Stimulated activated memory B cell treated with anti-CD40 and anti-IgM and Interleukin-4, amounts not matched to agents 10 μg/mL and 1 μg/mL and 100 μg/mL, for 72 hours (primary cell): ENCODE results near the gene KLC4.
A peak's percentile ranks its signal among the peaks of the same experiment; 100 is the strongest.
"Not testable (repeated sequence)": the region's sequence is repeated elsewhere in the genome, so short reads cannot be mapped to it uniquely, and the experiment has no call there.

Experiments used
- ATAC-seq: fragments of 150-1000 bp; cut with Tn5 transposase; 2 replicates; pipeline ENCODE4 v1.10.0; 2021
- H3K27ac Mint-ChIP-seq: one replicate; pipeline ENCODE4 v1.8.0; 2022; ENCODE audit warnings: mild to moderate bottlenecking, mixed read lengths
- H3K27me3 Mint-ChIP-seq: one replicate; pipeline ENCODE4 v1.8.0; 2022; ENCODE audit warnings: mixed read lengths
- H3K36me3 Mint-ChIP-seq: one replicate; pipeline ENCODE4 v1.8.0; 2022; ENCODE audit warnings: mixed read lengths
- H3K4me1 Mint-ChIP-seq: one replicate; pipeline ENCODE4 v1.8.0; 2022; ENCODE audit warnings: mixed read lengths
- H3K4me3 Mint-ChIP-seq: one replicate; pipeline ENCODE4 v1.8.0; 2022; ENCODE audit warnings: mild to moderate bottlenecking, moderate library complexity, mixed read lengths
- H3K9me3 Mint-ChIP-seq: one replicate; pipeline ENCODE4 v1.8.0; 2022; ENCODE audit warnings: mixed read lengths

KLC4 gene

DNA sequence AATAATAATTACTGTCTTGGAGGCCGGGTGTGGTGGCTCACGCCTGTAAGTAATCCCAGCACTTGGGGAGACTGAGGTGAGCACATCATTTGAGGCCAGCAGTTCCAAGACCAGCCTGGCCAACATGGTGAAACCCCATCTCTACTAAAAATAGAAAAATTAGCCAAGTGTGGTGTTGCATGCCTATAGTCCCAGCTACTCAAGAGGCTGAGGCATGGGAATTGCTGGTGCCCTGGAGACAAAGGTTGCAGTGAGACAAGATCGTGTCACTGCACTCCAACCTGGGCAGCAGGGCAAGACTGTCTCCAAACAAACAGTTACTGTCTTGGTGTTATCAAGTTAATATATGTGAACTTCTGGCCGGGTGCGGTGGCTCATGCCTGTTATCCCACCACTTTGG lies 33.1 kb upstream of the KLC4 start:
- Mint-ChIP-seq H3K9me3 (no peaks in the 10 kb centered on the region), H3K36me3 (peaks cover 53% of the 10 kb centered on the region), H3K27ac (no peak overlapping the region), H3K4me1 (peaks cover 16% of the 10 kb centered on the region), H3K27me3 (no peaks in the 10 kb centered on the region), H3K4me3 (no peak overlapping the region)
- ATAC-seq, result no peak

DNA sequence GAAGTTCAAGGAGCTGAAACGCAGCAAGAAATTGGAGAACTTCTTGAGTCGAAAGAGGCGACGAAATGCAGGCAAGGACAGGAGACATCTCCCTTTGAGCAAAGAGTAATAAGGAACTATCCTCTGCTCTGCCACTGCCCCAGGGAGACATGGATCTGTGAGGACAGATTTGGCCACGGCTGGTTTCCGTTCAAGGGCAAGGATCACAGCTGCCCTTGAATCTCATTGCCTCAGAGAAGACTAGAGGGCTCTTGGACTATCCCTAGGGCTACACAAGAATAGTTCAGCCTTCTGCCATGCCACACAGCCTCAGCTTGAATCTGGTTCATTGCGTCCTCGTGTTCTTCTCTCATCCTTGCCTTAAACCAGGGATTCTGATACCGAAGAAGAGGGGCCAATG lies 30.3 kb upstream of the KLC4 start:
- H3K4me3 Mint-ChIP-seq, result no peak overlapping the region
- no peaks in the 10 kb centered on the region for H3K27me3 Mint-ChIP-seq
- H3K36me3 Mint-ChIP-seq, result peaks cover 63% of the 10 kb centered on the region
- H3K4me1 Mint-ChIP-seq, result peaks cover 7% of the 10 kb centered on the region
- no peaks in the 10 kb centered on the region for H3K9me3 Mint-ChIP-seq
- H3K27ac Mint-ChIP-seq, result no peak overlapping the region
- ATAC-seq, result no peak

DNA sequence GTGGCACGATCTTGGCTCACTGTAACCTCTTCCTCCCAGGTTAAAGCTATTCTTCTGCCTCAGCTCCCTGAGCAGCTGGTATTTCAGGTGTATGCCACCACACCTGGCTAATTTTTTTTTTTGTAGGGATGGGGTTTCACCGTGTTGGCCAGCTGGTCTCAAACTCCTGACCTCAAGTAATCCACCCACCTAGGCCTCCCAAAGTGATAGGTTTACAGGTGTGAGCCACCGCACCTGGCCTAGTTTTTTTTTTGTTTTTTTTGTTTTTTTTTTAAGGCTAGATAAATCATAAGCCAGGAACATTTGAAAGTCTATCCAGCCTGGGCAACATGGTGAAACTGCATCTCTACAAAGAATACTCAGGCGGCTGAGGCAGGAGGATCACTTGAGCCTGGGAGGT lies 27.1 kb upstream of the KLC4 start:
- H3K4me1 Mint-ChIP-seq, result no peaks in the 10 kb centered on the region
- no peaks in the 10 kb centered on the region for H3K27me3 Mint-ChIP-seq
- no peak for ATAC-seq
- no peak overlapping the region for H3K27ac Mint-ChIP-seq
- H3K36me3 Mint-ChIP-seq, result peaks cover 55% of the 10 kb centered on the region
- H3K9me3 Mint-ChIP-seq, result no peaks in the 10 kb centered on the region
- no peak overlapping the region for H3K4me3 Mint-ChIP-seq

DNA sequence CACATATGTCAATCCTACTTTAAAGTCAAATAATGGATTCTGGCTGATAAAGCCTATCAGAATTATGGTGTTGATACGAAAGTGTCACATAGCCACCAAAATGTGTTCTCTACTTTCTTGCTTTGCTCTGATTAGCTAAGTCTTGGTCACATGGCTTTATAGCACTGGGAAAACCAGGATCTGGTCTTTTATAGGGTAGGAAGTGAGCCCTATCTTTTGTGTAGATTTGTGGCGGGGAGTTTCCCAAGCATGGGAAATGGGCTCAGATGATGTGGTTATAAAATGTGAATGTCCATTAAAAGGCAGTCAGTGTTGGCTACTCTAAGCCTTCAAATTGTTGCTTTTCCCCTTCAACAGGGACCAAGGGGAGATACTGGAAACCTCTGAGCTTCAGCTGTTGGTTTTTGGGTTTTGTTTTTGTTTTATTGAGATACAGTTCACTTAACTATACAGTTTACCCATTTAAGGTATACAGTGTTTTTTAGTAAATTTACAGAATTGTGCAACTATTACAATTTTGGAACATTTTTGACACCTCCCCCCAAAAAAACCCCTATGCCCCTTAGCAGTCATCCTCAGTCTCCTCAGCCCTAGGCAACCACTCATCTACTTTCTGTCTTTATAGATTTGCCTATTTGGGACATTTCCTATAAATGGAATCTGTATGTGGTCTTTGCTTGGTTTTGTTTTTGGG lies 25.8 kb upstream of the KLC4 start:
- no peak for ATAC-seq
- Mint-ChIP-seq H3K9me3 (no peaks in the 10 kb centered on the region), H3K4me3 (no peak overlapping the region), H3K27me3 (no peaks in the 10 kb centered on the region), H3K36me3 (peaks cover 56% of the 10 kb centered on the region), H3K4me1 (no peaks in the 10 kb centered on the region), H3K27ac (no peak overlapping the region)

DNA sequence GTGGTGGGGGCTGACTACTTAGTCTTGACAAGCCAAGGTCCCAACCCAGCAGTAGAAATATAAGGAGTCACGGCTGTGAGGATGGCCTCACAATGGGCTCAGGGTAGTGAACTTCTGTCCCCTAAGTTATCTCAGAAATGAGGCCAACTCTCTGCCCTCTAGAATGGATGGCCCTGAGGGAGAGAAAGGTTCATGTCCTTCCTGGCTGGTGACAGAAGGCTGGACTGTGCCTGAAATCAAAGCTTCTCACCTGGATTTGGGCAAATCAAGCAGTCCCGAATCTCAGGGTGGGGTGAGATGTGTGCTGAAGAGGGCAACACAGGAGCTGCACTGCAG lies 25.3 kb upstream of the KLC4 start:
- no peak for ATAC-seq
- H3K27ac Mint-ChIP-seq, result no peak overlapping the region
- peaks cover 56% of the 10 kb centered on the region for H3K36me3 Mint-ChIP-seq
- H3K9me3 Mint-ChIP-seq, result no peaks in the 10 kb centered on the region
- no peak overlapping the region for H3K4me3 Mint-ChIP-seq
- H3K27me3 Mint-ChIP-seq, result no peaks in the 10 kb centered on the region
- H3K4me1 Mint-ChIP-seq, result no peaks in the 10 kb centered on the region

DNA sequence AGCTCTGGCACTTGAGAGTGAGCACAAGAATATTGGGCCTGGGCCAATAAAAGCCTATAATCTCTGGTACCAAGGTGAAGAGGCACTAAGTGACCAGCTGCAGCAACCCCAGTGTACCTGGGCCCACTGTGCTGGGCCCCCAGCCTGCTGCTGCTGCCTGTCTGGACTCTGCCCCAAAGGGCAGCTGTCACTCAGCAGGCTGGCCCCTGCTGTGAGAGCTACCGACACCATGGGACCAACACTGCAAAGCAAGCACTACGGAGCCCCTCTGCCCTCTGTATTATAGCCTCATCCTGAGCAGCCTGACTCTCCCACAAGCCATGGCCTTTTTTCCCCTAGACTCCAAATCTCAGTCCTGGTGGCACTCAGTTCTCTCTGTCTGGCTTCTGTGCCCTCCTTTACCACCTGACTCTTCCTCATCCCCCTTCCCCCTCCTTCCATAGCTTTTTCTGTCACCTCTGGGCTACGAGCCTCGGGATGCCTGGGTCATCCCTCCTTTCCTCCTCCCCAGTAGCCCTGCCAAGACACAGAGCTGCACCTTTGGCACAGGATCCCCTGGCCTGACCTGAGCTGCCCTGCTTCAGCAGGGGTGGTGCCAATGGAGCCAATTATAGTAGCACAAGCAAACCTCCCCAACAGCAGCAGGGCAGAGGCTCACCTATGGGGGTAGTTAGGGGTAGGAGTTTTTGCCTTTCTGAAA lies 23.8 kb upstream of the KLC4 start:
- Mint-ChIP-seq H3K36me3 (peaks cover 56% of the 10 kb centered on the region), H3K27me3 (no peaks in the 10 kb centered on the region), H3K9me3 (no peaks in the 10 kb centered on the region), H3K4me3 (no peak overlapping the region), H3K27ac (no peak overlapping the region), H3K4me1 (no peaks in the 10 kb centered on the region)
- no peak for ATAC-seq

DNA sequence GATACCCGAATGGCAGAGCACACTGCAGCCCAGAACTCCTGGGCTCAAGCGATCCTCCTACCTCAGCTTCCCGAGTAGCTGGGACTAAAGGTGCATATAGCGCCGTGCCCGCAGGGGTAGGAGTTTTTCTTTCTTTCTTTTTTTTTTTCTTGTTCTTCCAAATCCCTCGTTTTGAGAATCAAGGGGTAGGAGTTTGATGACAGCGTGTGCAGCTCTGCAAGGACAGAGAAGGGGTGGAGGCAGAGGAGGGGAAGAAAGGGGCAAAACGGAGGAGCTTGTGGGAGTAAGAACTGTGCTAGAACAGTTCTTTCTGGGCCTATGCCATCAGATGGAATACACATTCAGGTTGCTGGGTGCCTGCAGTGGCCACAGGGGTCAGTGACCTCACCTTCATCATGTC lies 22.7 kb upstream of the KLC4 start:
- Mint-ChIP-seq H3K4me1 (peaks cover 5% of the 10 kb centered on the region), H3K36me3 (peaks cover 62% of the 10 kb centered on the region), H3K4me3 (no peak overlapping the region), H3K27ac (no peak overlapping the region), H3K27me3 (no peaks in the 10 kb centered on the region), H3K9me3 (no peaks in the 10 kb centered on the region)
- no peak for ATAC-seq

DNA sequence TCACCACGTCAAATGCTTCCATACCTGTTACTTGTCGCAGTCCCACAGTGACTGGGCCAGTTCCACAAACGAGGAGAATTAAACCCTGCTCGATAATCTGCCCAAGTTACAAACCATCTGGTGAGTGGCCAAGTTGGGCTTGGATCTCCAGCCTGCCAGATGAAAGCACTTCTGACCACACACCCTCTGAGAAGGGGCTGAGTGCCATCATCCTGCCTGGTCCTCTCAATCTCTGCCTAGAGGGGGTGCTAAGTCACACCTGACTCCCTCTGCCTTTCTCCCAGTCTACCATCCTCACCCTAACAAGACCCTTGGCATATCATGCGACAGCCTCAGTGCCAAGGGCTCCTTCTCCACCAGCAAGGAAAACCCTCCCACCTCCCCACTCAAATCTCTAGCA lies 22.2 kb upstream of the KLC4 start:
- H3K27me3 Mint-ChIP-seq, result no peaks in the 10 kb centered on the region
- H3K4me3 Mint-ChIP-seq, result no peak overlapping the region
- no peak overlapping the region for H3K27ac Mint-ChIP-seq
- ATAC-seq, result no peak
- peaks cover 5% of the 10 kb centered on the region for H3K4me1 Mint-ChIP-seq
- no peaks in the 10 kb centered on the region for H3K9me3 Mint-ChIP-seq
- peaks cover 59% of the 10 kb centered on the region for H3K36me3 Mint-ChIP-seq

DNA sequence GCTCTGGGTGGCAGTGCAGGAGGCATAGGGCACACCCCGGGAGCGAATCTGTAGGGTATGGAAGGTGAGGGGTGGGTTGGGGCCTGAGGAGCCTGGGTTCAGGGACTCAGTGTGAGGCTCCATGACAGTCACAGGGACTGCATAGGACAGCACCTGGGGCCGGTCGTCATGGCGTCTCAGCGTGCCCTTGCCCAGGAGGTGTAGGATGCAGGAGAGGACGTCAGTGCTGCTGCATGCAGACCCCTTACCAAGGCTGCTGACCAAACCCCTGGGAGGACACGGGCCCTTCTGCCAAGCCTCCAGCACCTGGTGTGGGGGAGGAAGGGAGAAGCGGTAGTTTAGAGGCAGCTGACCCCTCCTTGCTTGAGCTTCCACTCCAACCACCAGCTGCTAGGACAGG lies 21.7 kb upstream of the KLC4 start:
- H3K36me3 Mint-ChIP-seq, result peaks cover 64% of the 10 kb centered on the region
- H3K9me3 Mint-ChIP-seq, result no peaks in the 10 kb centered on the region
- no peaks in the 10 kb centered on the region for H3K27me3 Mint-ChIP-seq
- ATAC-seq, result no peak
- no peak overlapping the region for H3K4me3 Mint-ChIP-seq
- no peak overlapping the region for H3K27ac Mint-ChIP-seq
- peaks cover 5% of the 10 kb centered on the region for H3K4me1 Mint-ChIP-seq

DNA sequence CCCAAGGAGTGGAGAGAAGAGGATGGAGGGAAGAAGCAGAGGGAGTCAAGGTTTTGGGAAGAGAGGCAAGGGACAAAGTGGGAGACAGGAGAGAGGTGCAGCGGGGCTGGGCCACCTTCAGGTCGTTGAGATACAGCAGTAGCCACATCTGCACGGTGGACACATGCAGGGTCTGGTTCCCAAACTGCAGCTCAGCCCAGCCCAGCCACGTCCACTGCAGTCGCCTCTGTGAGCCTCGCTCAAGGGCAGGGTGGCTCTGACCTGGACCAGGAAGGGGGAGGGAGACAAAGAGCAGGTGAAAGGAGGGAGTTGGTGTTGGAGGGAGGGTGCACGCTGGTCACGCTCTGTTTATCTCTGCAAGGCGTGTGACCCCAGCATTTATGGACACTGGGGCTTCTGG lies 20.7 kb upstream of the KLC4 start:
- no peak for ATAC-seq
- Mint-ChIP-seq H3K4me3 (no peak overlapping the region), H3K4me1 (peaks cover 5% of the 10 kb centered on the region), H3K27ac (no peak overlapping the region), H3K36me3 (peaks cover 67% of the 10 kb centered on the region), H3K27me3 (no peaks in the 10 kb centered on the region), H3K9me3 (no peaks in the 10 kb centered on the region)

DNA sequence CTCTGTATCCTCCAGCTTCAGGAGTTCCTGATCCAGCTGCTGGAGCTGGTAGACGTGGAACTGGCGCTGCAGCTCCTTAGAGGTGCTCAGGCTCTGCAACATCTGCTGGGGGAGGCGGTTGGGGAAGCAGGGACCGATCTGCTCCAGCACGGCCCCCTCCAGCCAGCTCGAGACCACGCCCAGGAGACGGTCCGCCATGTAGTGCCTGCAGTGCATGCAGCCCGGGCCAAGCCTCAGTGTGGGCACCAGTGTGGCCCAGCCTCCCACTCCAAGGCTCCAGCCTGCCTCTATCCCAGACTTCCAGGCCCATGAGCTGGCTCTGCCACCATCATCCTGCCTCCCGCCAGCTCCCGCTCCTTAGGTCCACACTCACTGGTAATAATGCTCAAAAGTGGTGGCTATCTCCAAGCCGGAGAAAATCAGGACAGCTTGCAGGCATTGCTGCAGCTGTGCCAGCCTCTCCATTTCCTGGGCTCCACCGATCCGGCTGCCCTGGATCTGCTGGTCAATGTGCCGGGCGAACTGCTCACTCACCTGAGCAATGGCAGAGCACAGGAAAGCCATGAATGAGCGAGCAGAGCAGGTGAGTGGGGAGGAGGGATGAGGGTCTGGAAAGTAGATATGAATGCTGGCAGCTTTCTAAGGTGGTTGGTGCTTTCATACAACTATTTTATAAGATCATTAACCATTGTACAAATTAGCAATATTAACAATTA lies 18.7 kb upstream of the KLC4 start:
- Mint-ChIP-seq H3K27me3 (no peaks in the 10 kb centered on the region), H3K4me1 (peaks cover 5% of the 10 kb centered on the region), H3K9me3 (no peaks in the 10 kb centered on the region), H3K36me3 (peaks cover 74% of the 10 kb centered on the region), H3K27ac (no peak overlapping the region), H3K4me3 (no peak overlapping the region)
- no peak for ATAC-seq

DNA sequence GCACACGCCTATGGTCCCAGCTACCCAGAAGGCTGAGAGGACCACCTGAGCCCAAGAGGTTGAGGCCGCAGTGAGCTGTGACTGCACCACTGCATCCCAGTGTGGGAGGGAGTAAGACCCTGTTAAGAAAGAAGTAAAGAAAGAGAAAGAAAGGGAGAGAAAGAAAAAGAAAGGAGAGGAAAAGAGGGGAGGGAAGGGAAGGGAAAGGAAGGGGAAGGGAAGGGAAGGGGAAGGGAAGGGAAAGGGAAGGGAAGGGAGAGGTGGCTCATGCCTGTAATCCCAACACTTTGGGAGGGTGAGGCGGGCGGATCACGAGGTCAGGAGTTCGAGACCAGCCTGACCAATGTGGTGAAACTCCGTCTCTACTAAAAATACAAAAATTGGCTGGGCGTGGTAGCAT lies 18.0 kb upstream of the KLC4 start:
- H3K9me3 Mint-ChIP-seq, H3K4me1 Mint-ChIP-seq, ATAC-seq, H3K4me3 Mint-ChIP-seq, H3K27me3 Mint-ChIP-seq, H3K27ac Mint-ChIP-seq: not testable (repeated sequence)
- H3K36me3 Mint-ChIP-seq, result peaks cover 78% of the 10 kb centered on the region

DNA sequence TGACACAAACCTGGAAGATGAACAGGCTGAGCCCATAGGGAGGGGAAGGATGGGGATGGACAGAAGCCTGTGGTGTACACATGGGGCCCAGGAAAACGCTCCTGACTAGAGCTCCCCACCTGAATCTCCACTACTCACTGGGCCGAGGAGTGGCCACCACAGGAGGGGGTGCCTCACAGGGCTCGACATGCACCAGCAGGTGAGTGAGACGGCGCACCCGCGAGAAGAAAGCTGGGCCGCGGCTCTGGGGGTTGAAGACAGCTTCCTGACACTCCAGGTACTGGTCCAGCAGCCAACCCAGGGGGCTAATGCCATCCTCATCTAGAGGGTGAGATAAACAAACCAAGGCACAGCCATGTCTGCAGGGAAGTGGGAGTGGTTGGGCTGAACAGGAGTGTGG lies 16.1 kb upstream of the KLC4 start:
- Mint-ChIP-seq H3K4me3 (no peak overlapping the region), H3K9me3 (no peaks in the 10 kb centered on the region), H3K4me1 (peaks cover 5% of the 10 kb centered on the region), H3K27me3 (no peaks in the 10 kb centered on the region), H3K36me3 (peaks cover 73% of the 10 kb centered on the region), H3K27ac (no peak overlapping the region)
- ATAC-seq, result no peak

DNA sequence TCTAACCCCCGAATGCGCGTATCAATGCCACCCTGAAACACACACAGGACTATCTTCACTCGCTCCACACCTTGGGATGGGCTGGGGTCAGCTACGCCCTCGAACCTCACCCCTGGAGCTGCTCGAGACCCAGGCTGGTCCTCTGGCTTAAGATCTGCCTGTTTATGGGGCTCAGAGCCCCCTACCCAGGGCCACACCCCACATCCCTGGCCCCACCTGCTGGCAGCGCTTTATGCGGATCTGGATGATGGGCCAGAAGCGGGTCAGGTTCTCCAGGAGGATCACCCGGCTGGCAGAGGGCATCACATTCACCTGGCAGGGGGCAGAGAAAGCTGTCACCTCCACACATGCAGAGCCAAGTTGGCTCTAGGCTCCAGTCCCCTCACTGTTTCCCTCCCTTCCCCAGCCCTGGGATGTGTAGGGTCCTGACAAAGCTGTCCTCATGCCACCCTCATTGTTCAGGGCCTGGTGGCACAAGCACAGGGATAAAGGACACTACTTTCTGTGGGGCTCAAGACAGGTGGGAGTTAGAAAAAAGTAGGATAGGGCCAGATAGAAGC lies 14.0 kb upstream of the KLC4 start:
- Mint-ChIP-seq H3K36me3 (peaks cover 74% of the 10 kb centered on the region), H3K27ac (no peak overlapping the region), H3K27me3 (no peaks in the 10 kb centered on the region), H3K4me1 (peaks cover 7% of the 10 kb centered on the region), H3K9me3 (no peaks in the 10 kb centered on the region), H3K4me3 (no peak overlapping the region)
- no peak for ATAC-seq

DNA sequence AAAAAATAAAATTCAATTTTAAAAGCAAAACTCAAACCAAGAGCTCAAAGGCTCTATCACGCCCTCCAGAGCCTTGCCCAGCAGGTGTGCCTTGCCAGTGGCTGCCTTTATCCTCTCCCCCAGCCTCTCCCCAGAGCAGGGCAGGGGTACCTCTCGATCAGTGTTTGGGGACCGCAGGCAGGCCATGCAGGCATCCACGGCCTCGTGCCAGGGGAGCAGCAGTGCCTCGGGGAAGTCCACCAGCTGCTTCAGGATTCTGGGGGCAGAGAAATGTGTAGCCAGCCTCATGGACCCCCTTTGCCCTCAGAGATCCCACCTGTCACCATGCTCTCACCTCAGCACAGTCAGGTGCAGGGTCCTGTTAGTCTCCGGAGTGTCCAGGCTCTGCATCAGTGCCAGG lies 11.4 kb upstream of the KLC4 start:
- Mint-ChIP-seq H3K9me3 (no peaks in the 10 kb centered on the region), H3K27ac (no peak overlapping the region), H3K27me3 (no peaks in the 10 kb centered on the region), H3K4me1 (peaks cover 27% of the 10 kb centered on the region), H3K36me3 (peaks cover 75% of the 10 kb centered on the region), H3K4me3 (no peak overlapping the region)
- ATAC-seq, result no peak

DNA sequence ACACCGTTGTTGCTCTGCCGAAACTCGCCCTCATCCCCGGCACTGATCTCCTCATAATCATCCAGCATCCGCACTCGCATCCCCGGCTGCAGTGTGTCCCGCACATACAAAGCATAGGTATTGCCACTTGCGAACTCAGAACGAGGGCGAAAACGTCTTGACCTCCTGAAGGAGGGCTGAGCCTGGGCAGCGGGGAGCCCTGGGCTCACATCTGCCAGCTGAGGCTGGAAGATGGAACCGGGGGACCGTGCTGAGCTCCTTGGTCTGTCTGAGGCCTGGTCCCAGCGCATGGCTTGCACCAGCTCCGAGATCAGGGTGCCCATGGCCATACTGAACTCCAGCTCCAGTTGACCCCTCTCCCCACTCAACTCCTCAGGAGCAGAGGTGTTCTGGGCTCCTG lies 8.4 kb upstream of the KLC4 start:
- Mint-ChIP-seq H3K4me1 (peaks cover 41% of the 10 kb centered on the region), H3K4me3 (no peak overlapping the region), H3K27me3 (no peaks in the 10 kb centered on the region), H3K27ac (peak overlapping the region; percentile 96), H3K9me3 (no peaks in the 10 kb centered on the region), H3K36me3 (peaks cover 59% of the 10 kb centered on the region)
- no peak for ATAC-seq
